WTC11 (cell line): Measurements from ENCODE around the gene CTNND2. TPM values are rescaled to one million over a fixed set of nuclear protein-coding genes. Genes with fewer than 3 reads are reported as not detected.

Source experiments
- ATAC-seq: fragments of 200-7000 bp; cut with Tn5 transposase; 2 replicates; pipeline ENCODE4 v1.10.0; 2021; ENCODE audit warnings: mild to moderate bottlenecking, moderate library complexity
- CTCF ChIA-PET: fragments of 300-600 bp; sonication (Branson Sonifier 250); formaldehyde crosslinking; loops from one replicate; lab custom pipeline; 2021; ENCODE audit warnings: antibody characterized with exemption; lab: Charles Lee
- POLR2A ChIA-PET: fragments of 350-600 bp; sonication (Branson Sonifier 250); formaldehyde crosslinking; loops from one replicate; lab custom pipeline; 2021; ENCODE audit warnings: antibody characterized with exemption; lab: Charles Lee
- DNase-seq: peaks from one replicate; pipeline ENCODE4 v3.0.0; 2021; ENCODE audit warnings: low spot score
- H3K27ac Mint-ChIP-seq: 2 replicates; pipeline ENCODE4 v1.8.0; 2021; ENCODE audit warnings: mixed read lengths
- H3K27me3 Mint-ChIP-seq: 2 replicates; pipeline ENCODE4 v1.8.0; 2021; ENCODE audit warnings: low read depth, mild to moderate bottlenecking, moderate library complexity, mixed read lengths
- H3K36me3 Mint-ChIP-seq: 2 replicates; pipeline ENCODE4 v1.8.0; 2021; ENCODE audit warnings: mixed read lengths
- H3K4me1 Mint-ChIP-seq: 2 replicates; pipeline ENCODE4 v1.8.0; 2022; ENCODE audit warnings: mixed read lengths
- H3K4me3 Mint-ChIP-seq: 2 replicates; pipeline ENCODE4 v1.8.0; 2021; ENCODE audit warnings: mild to moderate bottlenecking, moderate library complexity, mixed read lengths
- H3K9me3 Mint-ChIP-seq: 2 replicates; pipeline ENCODE4 v1.8.0; 2021; ENCODE audit warnings: mixed read lengths
- ARID4B ChIP-seq: sonication (generic); formaldehyde crosslinking; IDR thresholded peaks from 2 replicates; pipeline ENCODE4 v1.8.0; 2023; ENCODE audit warnings: missing genetic modification reagents, mild to moderate bottlenecking, borderline replicate concordance
- ATF3 ChIP-seq: sonication (generic); formaldehyde crosslinking; conservative IDR thresholded peaks from 2 replicates; pipeline ENCODE4 v1.8.1; 2022; ENCODE audit warnings: mild to moderate bottlenecking, missing genetic modification reagents
- ATF6 ChIP-seq: sonication (generic); formaldehyde crosslinking; IDR thresholded peaks from 2 replicates; pipeline ENCODE4 v1.8.1; 2023; ENCODE audit warnings: mild to moderate bottlenecking, missing genetic modification reagents
- CDX4 ChIP-seq: fragments of 250-450 bp; sonication (Bioruptor Pico); IDR thresholded peaks from 2 replicates; pipeline ENCODE4 v1.9.0; 2021; ENCODE audit warnings: moderate library complexity, mild to moderate bottlenecking, inconsistent platforms, borderline replicate concordance
- CREB1 ChIP-seq: sonication (generic); formaldehyde crosslinking; IDR thresholded peaks from 2 replicates; pipeline ENCODE4 v1.8.0; 2023; ENCODE audit warnings: mild to moderate bottlenecking, missing genetic modification reagents
- ELF4 ChIP-seq: sonication (generic); formaldehyde crosslinking; IDR thresholded peaks from 2 replicates; pipeline ENCODE4 v1.8.1; 2022; ENCODE audit warnings: low read depth, mild to moderate bottlenecking, moderate library complexity, missing genetic modification reagents
- FOXP4 ChIP-seq: sonication (generic); formaldehyde crosslinking; IDR thresholded peaks from 2 replicates; pipeline ENCODE4 v1.8.0; 2022; ENCODE audit warnings: mild to moderate bottlenecking, missing genetic modification reagents
- KAT7 ChIP-seq: sonication (generic); formaldehyde crosslinking; IDR thresholded peaks from 2 replicates; pipeline ENCODE4 v1.8.1; 2023; ENCODE audit warnings: missing genetic modification reagents, mild to moderate bottlenecking, borderline replicate concordance
- NFE2L1 ChIP-seq: sonication (generic); formaldehyde crosslinking; IDR thresholded peaks from 2 replicates; pipeline ENCODE4 v1.8.1; 2023; ENCODE audit warnings: missing genetic modification reagents
- NR1H2 ChIP-seq: sonication (generic); formaldehyde crosslinking; IDR thresholded peaks from 2 replicates; pipeline ENCODE4 v1.9.0; 2021; ENCODE audit warnings: mild to moderate bottlenecking, moderate library complexity, missing genetic modification reagents
- PRDM15 ChIP-seq: sonication (generic); formaldehyde crosslinking; IDR thresholded peaks from 2 replicates; pipeline ENCODE4 v1.8.0; 2022; ENCODE audit warnings: missing genetic modification reagents
- SP1 ChIP-seq: sonication (generic); formaldehyde crosslinking; conservative IDR thresholded peaks from 2 replicates; pipeline ENCODE4 v1.8.1; 2022; ENCODE audit warnings: missing genetic modification reagents
- TCF7 ChIP-seq: sonication (generic); formaldehyde crosslinking; IDR thresholded peaks from 2 replicates; pipeline ENCODE4 v1.8.0; 2022; ENCODE audit warnings: mild to moderate bottlenecking, low read depth, missing genetic modification reagents, moderate library complexity
- TEAD1 ChIP-seq: sonication (generic); formaldehyde crosslinking; IDR thresholded peaks from 2 replicates; pipeline ENCODE4 v1.8.0; 2022; ENCODE audit warnings: mild to moderate bottlenecking, missing genetic modification reagents
- ZNF317 ChIP-seq: sonication (generic); formaldehyde crosslinking; IDR thresholded peaks from 2 replicates; pipeline ENCODE4 v1.8.1; 2023; ENCODE audit warnings: low read depth, mild to moderate bottlenecking, moderate library complexity, missing genetic modification reagents, borderline replicate concordance
- ZNF532 ChIP-seq: fragments of 250-450 bp; sonication (Bioruptor Pico); IDR thresholded peaks from 2 replicates; pipeline ENCODE4 v1.9.0; 2021; ENCODE audit warnings: mild to moderate bottlenecking, borderline replicate concordance
- total RNA-seq: library from RNA; stranded (reverse); gene quantifications from 3 replicates; pipeline ENCODE4 v1.2.3, GENCODE V29; 2021

The CTNND2 gene
- total RNA-seq, 1 experiment from 2014 or later: 11.9 TPM

GRCh38 chr5:11504065-11504885, 400.0 kb downstream of the CTNND2 start (continued):
- TF ChIP-seq ARID4B (CRISPR knock-in tag): no peak

GRCh38 chr5:11502783-11503182, 401.5 kb downstream of the CTNND2 start:
- ChIA-PET CTCF (no interaction called here), POLR2A (no interaction called here)
- no peak for DNase-seq
- Mint-ChIP-seq H3K36me3 (no peaks in the 10 kb centered on the region), H3K4me3 (no peak overlapping the region), H3K4me1 (peaks cover 10% of the 10 kb centered on the region; the same call in 1 of the 2 replicates), H3K9me3 (no peaks in the 10 kb centered on the region), H3K27me3 (no peaks in the 10 kb centered on the region), H3K27ac (no peak overlapping the region)
- no peak for ATAC-seq
- TF ChIP-seq ZNF532 (no peak), TCF7 (no peak), NFE2L1 (CRISPR knock-in tag) (no peak), SP1 (CRISPR knock-in tag) (no peak), FOXP4 (CRISPR knock-in tag) (no peak), ZNF317 (CRISPR knock-in tag) (no peak), NR1H2 (no peak), ELF4 (CRISPR knock-in tag) (no peak), CREB1 (CRISPR knock-in tag) (no peak), ATF3 (CRISPR knock-in tag) (no peak), TEAD1 (CRISPR knock-in tag) (no peak), PRDM15 (CRISPR knock-in tag) (no peak), CDX4 (CRISPR knock-in tag) (no peak), KAT7 (CRISPR knock-in tag) (no peak), ATF6 (no peak)
